Measurements from ENCODE around the gene ZNF764. TPM values are rescaled to one million over a fixed set of nuclear protein-coding genes. Genes with fewer than 3 reads are reported as not detected.
A peak's percentile ranks its signal among the peaks of the same experiment; 100 is the strongest.

ZNF764 gene
- total and polyA plus RNA-seq, 9 of the 15 experiments (the other 6 are each of a cell fraction or from before 2014, with no cell fraction given), result 0.69 to 10.1 (median 4.1) TPM

- TF ChIP-seq KDM1A (IDR thresholded peaks at IDR 0.05) (no peak), ARID4B (CRISPR knock-in tag; IDR thresholded peaks at IDR 0.05) (no peak), MAFG (tag; conservative IDR thresholded peaks at IDR 0.05) (no peak), CHD1 (IDR thresholded peaks at IDR 0.05; ENCODE audit: low read length) (no peak), SLC30A9 (CRISPR knock-in tag; IDR thresholded peaks at IDR 0.05) (no peak), EGR1 (conservative IDR thresholded peaks at IDR 0.05) (no peak), THRB (CRISPR knock-in tag; conservative IDR thresholded peaks at IDR 0.05) (0 out of 2 replicates have a peak, but pooled peaks have one; percentile 28), HCFC1 (IDR thresholded peaks at IDR 0.05; ENCODE audit: low read depth, low read length) (peak; percentile 51), HNRNPH1 (optimal IDR thresholded peaks at IDR 0.05; ENCODE audit: low read depth, low read length) (no peak), HNRNPUL1 (IDR thresholded peaks at IDR 0.05; ENCODE audit: low read length) (no peak)
These were observed 22.4 kb downstream of the ZNF764 start (continued) for GRCh38 chr16:30535777-30536190.

All from K562 (cell line).